Mesenchymal stem cell (in vitro differentiated cells and primary cell): Measurements from ENCODE around the gene CRLF2.
"Not testable (repeated sequence)": the region's sequence is repeated elsewhere in the genome, so short reads cannot be mapped to it uniquely, and the experiment has no call there.

ENCODE experiments used
- DNase-seq: peaks from one replicate; pipeline ENCODE4 v3.0.0-alpha.2; 2013
- H2AFZ ChIP-seq: one replicate; pipeline ENCODE4 v1.6.1; 2013; ENCODE audit warnings: low read depth, mild to moderate bottlenecking, control low read depth, inconsistent platforms, low read length, moderate library complexity
- H2AK5ac ChIP-seq: 2 replicates; pipeline ENCODE4 v1.6.1; 2013; ENCODE audit warnings: low read length, moderate library complexity, mild to moderate bottlenecking, inconsistent platforms; ENCODE audit not compliant: severe bottlenecking
- H2BK120ac ChIP-seq: one replicate; pipeline ENCODE4 v1.6.1; 2013; ENCODE audit warnings: low read depth, mild to moderate bottlenecking, inconsistent platforms, low read length, moderate library complexity
- H2BK12ac ChIP-seq, 2 experiments: one replicate each; pipeline ENCODE4 v1.6.1; 2013; ENCODE audit warnings: inconsistent platforms in 2 of 2, low read length in 2 of 2, mild to moderate bottlenecking in 2 of 2, moderate library complexity in 2 of 2, control low read depth in 1 of 2
- H2BK15ac ChIP-seq: one replicate; pipeline ENCODE4 v1.6.1; 2013; ENCODE audit warnings: mild to moderate bottlenecking, low read depth, inconsistent platforms; ENCODE audit not compliant: poor library complexity, severe bottlenecking
- H2BK5ac ChIP-seq: 2 replicates; pipeline ENCODE4 v1.6.1; 2013; ENCODE audit warnings: low read depth, mild to moderate bottlenecking, low read length, control low read depth, inconsistent platforms; ENCODE audit not compliant: poor library complexity, severe bottlenecking
- H3K14ac ChIP-seq, 2 experiments: one replicate each; pipeline ENCODE4 v1.6.1; 2013; ENCODE audit warnings: inconsistent platforms in 2 of 2, low read length in 2 of 2, control low read depth in 1 of 2, mild to moderate bottlenecking in 1 of 2, moderate library complexity in 1 of 2
- H3K18ac ChIP-seq, 2 experiments: one replicate each; pipeline ENCODE4 v1.6.1; 2013; ENCODE audit warnings: inconsistent platforms in 2 of 2, low read length in 2 of 2, control low read depth in 1 of 2, low read depth in 1 of 2, mild to moderate bottlenecking in 1 of 2
- H3K23ac ChIP-seq, 2 experiments: one replicate each; pipeline ENCODE4 v1.6.1; 2013; ENCODE audit warnings: inconsistent platforms in 2 of 2, low read length in 2 of 2, mild to moderate bottlenecking in 2 of 2, moderate library complexity in 2 of 2, control low read depth in 1 of 2
- H3K27ac ChIP-seq: 2 replicates; pipeline ENCODE4 v1.5.1; 2013; ENCODE audit warnings: mild to moderate bottlenecking, moderate library complexity, low read length, control low read depth, inconsistent platforms; ENCODE audit not compliant: poor library complexity, severe bottlenecking
- H3K27me3 ChIP-seq, 2 experiments: 2 replicates each; pipeline versions ENCODE4 v1.6.1 to v1.7.0; 2013; ENCODE audit warnings: low read length in 2 of 2, mild to moderate bottlenecking in 2 of 2, moderate library complexity in 2 of 2, control low read depth in 1 of 2, inconsistent platforms in 1 of 2; ENCODE audit not compliant: control insufficient read depth in 1 of 2, insufficient read depth in 1 of 2
- H3K36me3 ChIP-seq, 2 experiments: 2 replicates each; pipeline versions ENCODE4 v1.6.1 to v1.7.0; 2013; ENCODE audit warnings: low read length in 2 of 2, control low read depth in 1 of 2, inconsistent platforms in 1 of 2, low read depth in 1 of 2, mild to moderate bottlenecking in 1 of 2; ENCODE audit not compliant: insufficient read depth in 2 of 2, control insufficient read depth in 1 of 2
- H3K4ac ChIP-seq, 2 experiments: one replicate each; pipeline ENCODE4 v1.6.1; 2013; ENCODE audit warnings: inconsistent platforms in 2 of 2, low read length in 2 of 2, mild to moderate bottlenecking in 2 of 2, moderate library complexity in 2 of 2, control low read depth in 1 of 2, low read depth in 1 of 2
- H3K4me1 ChIP-seq: 2 replicates; pipeline ENCODE4 v1.6.1; 2013; ENCODE audit warnings: low read depth, low read length, control low read depth; ENCODE audit not compliant: control insufficient read depth, insufficient read depth
- H3K4me2 ChIP-seq: 2 replicates; pipeline ENCODE4 v1.6.1; 2013; ENCODE audit warnings: low read length, mild to moderate bottlenecking, inconsistent platforms; ENCODE audit not compliant: poor library complexity, severe bottlenecking
- H3K4me3 ChIP-seq, 2 experiments: 2 replicates each; pipeline versions ENCODE4 v1.5.1 to v1.7.0; 2013; ENCODE audit warnings: low read length in 2 of 2, mild to moderate bottlenecking in 2 of 2, control low read depth in 1 of 2, low read depth in 1 of 2; ENCODE audit not compliant: insufficient read depth in 1 of 2
- H3K79me1 ChIP-seq: replicated peaks from 2 replicates; pipeline ENCODE4 v1.6.1; 2013; ENCODE audit warnings: mild to moderate bottlenecking, control low read depth, low read length, inconsistent platforms; ENCODE audit not compliant: poor library complexity, severe bottlenecking
- H3K9ac ChIP-seq: 2 replicates; pipeline ENCODE4 v1.7.0; 2013; ENCODE audit warnings: mild to moderate bottlenecking, low read length, moderate library complexity
- H3K9me3 ChIP-seq: 2 replicates; pipeline ENCODE4 v1.7.0; 2013; ENCODE audit warnings: mild to moderate bottlenecking, low read length; ENCODE audit not compliant: control insufficient read depth
- H4K8ac ChIP-seq: one replicate; pipeline ENCODE4 v1.6.1; 2013; ENCODE audit warnings: inconsistent platforms, mild to moderate bottlenecking, low read length, moderate library complexity
- H4K91ac ChIP-seq: one replicate; pipeline ENCODE4 v1.6.1; 2013; ENCODE audit warnings: mild to moderate bottlenecking, low read length, inconsistent platforms
- WGBS: methylation state at CpG from one replicate; pipeline ENCODE4 v1.1.7; 2013; ENCODE audit warnings: mixed read lengths; 5-methylcytosine and 5-hydroxymethylcytosine counted together

CRLF2 gene

GRCh38 chrX:1231850-1232465, 19.5 kb upstream of the CRLF2 start:
- H2BK12ac ChIP-seq = no peak overlapping the region
- no peak overlapping the region for H3K4me3 ChIP-seq
- no peaks in the 10 kb centered on the region for H3K4me1 ChIP-seq
- no peaks in the 10 kb centered on the region for H3K27me3 ChIP-seq
- no peak overlapping the region for H3K18ac ChIP-seq
- H3K9me3 ChIP-seq = no peaks in the 10 kb centered on the region
- no peak overlapping the region for H3K9ac ChIP-seq
- H2BK120ac ChIP-seq = no peak overlapping the region
- DNase-seq = no peak
- 78% methylated on average over 12 of the region's 15 CpGs for WGBS
- H3K14ac ChIP-seq = no peak overlapping the region
- H3K36me3 ChIP-seq = no peaks in the 10 kb centered on the region
- H3K79me1 ChIP-seq = no peaks in the 10 kb centered on the region
- H2AK5ac ChIP-seq = no peak overlapping the region
- no peak overlapping the region for H4K91ac ChIP-seq
- H3K27ac ChIP-seq = no peak overlapping the region
- H2AFZ ChIP-seq = no peak overlapping the region
- H2BK15ac ChIP-seq = no peak overlapping the region
- no peak overlapping the region for H3K4me2 ChIP-seq
- H3K23ac ChIP-seq = no peak overlapping the region
- no peak overlapping the region for H3K4ac ChIP-seq
- H2BK5ac ChIP-seq = no peak overlapping the region
- no peak overlapping the region for H4K8ac ChIP-seq

DNA sequence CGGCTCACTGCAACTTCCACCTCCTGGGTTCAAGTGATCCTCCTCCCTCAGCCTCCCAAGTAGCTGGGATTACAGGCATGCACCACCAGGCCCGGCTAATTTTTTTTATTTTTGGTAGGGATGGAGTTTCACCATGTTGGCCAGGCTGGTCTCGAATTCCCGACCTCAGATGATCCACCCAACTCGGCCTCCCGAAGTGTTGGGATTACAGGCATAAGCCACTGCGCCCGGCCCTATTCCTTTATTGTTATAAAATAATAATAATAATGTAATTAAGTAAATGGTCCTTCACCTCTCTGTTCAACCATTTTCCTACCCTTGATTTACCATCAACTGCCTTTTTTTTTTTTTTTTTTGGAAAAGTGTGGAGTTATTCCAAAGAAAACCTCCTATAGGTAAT, 15.7 kb upstream of the CRLF2 start:
- not testable (repeated sequence) for H3K79me1 ChIP-seq, H3K23ac ChIP-seq, H3K14ac ChIP-seq, DNase-seq, H2BK5ac ChIP-seq, H3K4me1 ChIP-seq, H3K18ac ChIP-seq, H2BK15ac ChIP-seq, H3K4me3 ChIP-seq, H3K9ac ChIP-seq, H3K27me3 ChIP-seq, H2AFZ ChIP-seq, H2AK5ac ChIP-seq, H3K27ac ChIP-seq, H3K36me3 ChIP-seq, H2BK12ac ChIP-seq, H2BK120ac ChIP-seq, H3K4ac ChIP-seq, H4K91ac ChIP-seq, H4K8ac ChIP-seq, H3K4me2 ChIP-seq
- 82% methylated on average over 1 of the region's 8 CpGs for WGBS
- H3K9me3 ChIP-seq = peaks cover 15% of the 10 kb centered on the region

DNA sequence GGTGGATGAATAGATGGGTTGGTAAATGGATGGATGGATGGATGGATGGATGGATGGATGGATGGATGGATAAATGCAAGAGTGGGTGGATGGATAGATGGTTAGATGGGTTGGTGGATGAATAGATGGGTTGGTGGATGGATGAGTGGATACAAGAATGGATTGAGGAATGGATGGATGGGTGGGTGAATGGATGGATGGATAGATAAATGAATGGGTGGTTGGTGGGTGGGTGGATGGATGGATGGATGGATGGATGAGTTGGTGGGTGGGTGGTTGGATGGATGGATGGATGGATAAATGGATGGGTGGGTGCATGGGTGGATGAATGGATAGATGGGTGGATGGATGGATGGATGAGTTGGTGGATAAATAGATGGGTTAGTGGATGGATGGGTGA, 13.8 kb upstream of the CRLF2 start:
- H3K4me3 ChIP-seq = no peak overlapping the region
- no peak for DNase-seq
- H3K27me3 ChIP-seq = no peaks in the 10 kb centered on the region
- H2BK5ac ChIP-seq = no peak overlapping the region
- H3K4me2 ChIP-seq = no peak overlapping the region
- H3K14ac ChIP-seq = no peak overlapping the region
- peaks cover 23% of the 10 kb centered on the region for H3K9me3 ChIP-seq
- H2AFZ ChIP-seq = no peak overlapping the region
- H2BK15ac ChIP-seq = no peak overlapping the region
- no peak overlapping the region for H3K27ac ChIP-seq
- no peak overlapping the region for H3K4ac ChIP-seq
- no peaks in the 10 kb centered on the region for H3K36me3 ChIP-seq
- no peak overlapping the region for H3K18ac ChIP-seq
- no peaks in the 10 kb centered on the region for H3K4me1 ChIP-seq
- no peak overlapping the region for H2BK12ac ChIP-seq
- no peak overlapping the region for H4K91ac ChIP-seq
- no peak overlapping the region for H3K9ac ChIP-seq
- no peak overlapping the region for H2AK5ac ChIP-seq
- no peaks in the 10 kb centered on the region for H3K79me1 ChIP-seq
- H2BK120ac ChIP-seq = no peak overlapping the region
- no peak overlapping the region for H4K8ac ChIP-seq
- H3K23ac ChIP-seq = no peak overlapping the region

GRCh38 chrX:1224954-1225353, 12.5 kb upstream of the CRLF2 start:
- H2AFZ ChIP-seq = no peak overlapping the region
- H3K4me1 ChIP-seq = no peaks in the 10 kb centered on the region
- no peak overlapping the region for H3K4me2 ChIP-seq
- no peak overlapping the region for H3K4ac ChIP-seq
- no peak overlapping the region for H4K8ac ChIP-seq
- no peak overlapping the region for H4K91ac ChIP-seq
- no peak overlapping the region for H2BK12ac ChIP-seq
- H3K27me3 ChIP-seq = no peaks in the 10 kb centered on the region
- H3K27ac ChIP-seq = no peak overlapping the region
- no peak overlapping the region for H3K9ac ChIP-seq
- H2BK15ac ChIP-seq = no peak overlapping the region
- H3K9me3 ChIP-seq = peaks cover 23% of the 10 kb centered on the region
- H3K36me3 ChIP-seq = no peaks in the 10 kb centered on the region
- no peak overlapping the region for H3K4me3 ChIP-seq
- no peak overlapping the region for H3K23ac ChIP-seq
- H2BK120ac ChIP-seq = no peak overlapping the region
- no peak overlapping the region for H2BK5ac ChIP-seq
- H3K14ac ChIP-seq = no peak overlapping the region
- 36% methylated on average over 7 of the region's 8 CpGs for WGBS
- no peaks in the 10 kb centered on the region for H3K79me1 ChIP-seq
- no peak for DNase-seq
- H2AK5ac ChIP-seq = no peak overlapping the region
- no peak overlapping the region for H3K18ac ChIP-seq
